ENCODE data around the gene CD300LG.
"Not testable (repeated sequence)": the region's sequence is repeated elsewhere in the genome, so short reads cannot be mapped to it uniquely, and the experiment has no call there.

CD300LG gene

DNA sequence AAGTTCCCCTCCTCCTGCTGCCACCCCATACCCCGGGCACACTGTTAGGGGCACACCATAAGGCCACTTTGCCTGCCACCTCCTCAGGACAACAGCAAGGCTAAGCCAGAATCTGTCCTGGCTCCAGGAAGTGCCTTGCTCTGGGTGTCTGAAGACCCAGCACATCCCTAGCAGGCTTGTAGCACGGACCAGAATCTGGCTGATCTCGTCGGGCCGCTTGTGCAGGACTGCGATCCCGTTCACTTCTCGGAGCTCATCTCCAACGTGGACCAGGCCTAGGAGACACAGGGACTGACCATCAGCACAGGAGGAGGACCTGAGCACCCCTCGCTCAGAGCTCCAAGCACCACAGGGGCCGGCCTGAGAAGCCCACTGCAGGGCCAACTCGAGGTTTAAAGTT lies 21.4 kb upstream of the CD300LG start:
- no peak for DNase-seq (ENCODE audit: low read depth in 3 of 3, low spot score in 1 of 3)

DNA sequence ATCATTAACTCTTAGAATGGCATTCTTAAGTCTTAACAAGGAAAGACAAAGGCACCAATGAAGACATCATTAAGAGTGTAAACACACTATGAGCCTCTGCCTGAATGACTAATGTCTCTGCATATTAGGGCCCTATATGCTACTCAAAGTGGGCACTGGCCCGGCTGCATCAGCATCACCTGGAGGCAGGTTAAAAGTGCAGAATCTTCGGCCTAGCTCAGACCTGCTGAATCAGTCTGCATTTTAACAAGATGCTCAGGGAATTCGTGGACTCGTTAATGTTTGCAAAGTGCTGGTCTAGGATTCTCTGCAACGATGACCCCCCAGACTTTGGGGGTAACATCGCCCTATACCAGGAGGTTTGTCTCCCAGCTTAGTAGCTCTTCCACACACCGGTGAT lies 20.8 kb upstream of the CD300LG start:
- no peak for DNase-seq (ENCODE audit: low read depth in 3 of 3, low spot score in 1 of 3)

DNA sequence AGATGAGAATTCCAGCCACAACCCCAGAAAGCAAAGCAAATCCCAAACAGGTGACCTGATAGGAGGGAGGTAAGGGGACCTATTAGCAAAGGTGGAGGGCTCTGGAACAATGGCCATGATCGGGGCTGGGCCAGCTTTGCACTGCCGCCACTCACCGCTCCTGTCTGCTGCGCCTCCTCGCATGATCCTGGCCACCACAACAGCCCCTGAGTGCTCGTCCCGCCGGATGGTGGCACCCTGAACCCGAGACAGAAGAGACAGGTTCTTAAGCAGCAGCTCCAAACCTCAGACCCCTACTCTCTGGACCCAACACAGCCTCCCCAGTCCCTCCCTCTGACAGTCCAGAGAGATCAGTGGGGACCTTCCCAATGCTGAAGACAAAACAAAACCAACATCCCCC lies 19.4 kb upstream of the CD300LG start:
- no peak for DNase-seq (ENCODE audit: low read depth in 3 of 3, low spot score in 1 of 3)

DNA sequence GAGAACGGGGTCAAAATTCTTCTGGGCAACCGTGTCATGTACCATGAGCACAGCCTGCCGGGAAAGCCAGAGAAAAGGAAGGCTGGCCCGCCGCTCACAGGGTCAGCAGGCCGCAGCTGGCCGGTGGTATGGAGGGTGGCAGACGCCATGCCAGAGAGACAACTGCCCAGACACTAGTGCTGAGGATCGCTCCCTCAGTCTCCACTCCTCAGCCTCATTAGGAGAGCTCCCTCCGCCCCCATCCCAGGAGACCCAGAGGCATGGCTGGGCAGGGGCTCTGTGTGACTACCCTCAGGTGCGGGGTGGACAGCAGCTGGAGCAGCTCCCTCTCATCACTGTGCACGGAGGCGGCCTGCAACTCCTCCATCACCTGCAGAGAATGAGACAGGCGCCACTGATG lies 17.2 kb upstream of the CD300LG start:
- DNase-seq (ENCODE audit: low read depth in 3 of 3, low spot score in 1 of 3) = no peak

DNA sequence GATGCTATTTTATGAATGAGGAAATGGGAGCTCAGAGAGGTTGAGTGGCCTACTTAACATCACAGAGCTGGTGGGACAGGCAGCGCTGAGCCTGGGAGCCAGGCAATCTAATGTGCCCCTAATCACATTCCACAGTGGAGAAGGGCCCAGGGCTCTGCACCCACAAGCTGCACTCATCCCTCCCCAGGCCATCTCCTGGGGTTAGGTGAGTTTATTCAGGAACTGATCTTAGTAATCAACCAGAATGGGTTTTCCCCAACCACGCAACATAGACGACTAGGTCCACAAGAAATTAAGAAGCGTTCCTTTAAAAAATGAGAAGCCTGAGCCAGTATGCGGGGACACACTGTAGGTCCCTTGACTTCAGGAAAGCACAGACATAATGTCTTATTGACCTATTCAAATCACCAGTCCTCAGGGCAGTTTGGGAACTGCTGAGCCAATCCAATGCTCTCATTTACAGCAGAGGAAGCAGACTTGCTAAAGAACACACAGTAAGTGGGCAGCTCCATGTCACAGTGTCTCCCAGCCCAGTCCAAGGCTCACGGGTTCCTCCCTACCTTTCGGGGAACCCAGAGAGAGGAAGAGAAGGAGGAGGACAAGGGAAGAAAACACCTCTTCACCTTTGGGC lies 16.4 kb upstream of the CD300LG start:
- DNase-seq (ENCODE audit: low read depth in 3 of 3, low spot score in 1 of 3) = no peak

DNA sequence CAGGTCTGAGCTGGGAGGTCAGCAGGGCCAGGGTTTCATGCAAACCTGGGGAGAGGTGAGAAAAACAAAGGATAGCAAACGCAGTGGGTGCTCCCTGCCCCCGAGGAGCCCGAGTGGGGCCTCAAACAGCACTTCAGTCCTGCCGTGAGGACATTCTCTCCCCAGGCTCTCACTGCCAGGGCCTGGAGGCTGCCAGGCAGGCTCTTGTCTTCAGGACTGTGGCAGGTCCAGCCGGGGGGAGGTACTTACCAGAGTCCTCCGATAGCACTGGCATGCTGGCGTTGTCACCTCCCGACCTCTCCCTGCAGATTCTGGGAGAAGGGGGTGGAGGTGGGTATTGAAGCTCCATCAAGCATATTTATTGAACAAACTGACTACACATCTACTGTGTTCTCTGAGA lies 15.3 kb upstream of the CD300LG start:
- DNase-seq (ENCODE audit: low read depth in 3 of 3, low spot score in 1 of 3) = no peak

DNA sequence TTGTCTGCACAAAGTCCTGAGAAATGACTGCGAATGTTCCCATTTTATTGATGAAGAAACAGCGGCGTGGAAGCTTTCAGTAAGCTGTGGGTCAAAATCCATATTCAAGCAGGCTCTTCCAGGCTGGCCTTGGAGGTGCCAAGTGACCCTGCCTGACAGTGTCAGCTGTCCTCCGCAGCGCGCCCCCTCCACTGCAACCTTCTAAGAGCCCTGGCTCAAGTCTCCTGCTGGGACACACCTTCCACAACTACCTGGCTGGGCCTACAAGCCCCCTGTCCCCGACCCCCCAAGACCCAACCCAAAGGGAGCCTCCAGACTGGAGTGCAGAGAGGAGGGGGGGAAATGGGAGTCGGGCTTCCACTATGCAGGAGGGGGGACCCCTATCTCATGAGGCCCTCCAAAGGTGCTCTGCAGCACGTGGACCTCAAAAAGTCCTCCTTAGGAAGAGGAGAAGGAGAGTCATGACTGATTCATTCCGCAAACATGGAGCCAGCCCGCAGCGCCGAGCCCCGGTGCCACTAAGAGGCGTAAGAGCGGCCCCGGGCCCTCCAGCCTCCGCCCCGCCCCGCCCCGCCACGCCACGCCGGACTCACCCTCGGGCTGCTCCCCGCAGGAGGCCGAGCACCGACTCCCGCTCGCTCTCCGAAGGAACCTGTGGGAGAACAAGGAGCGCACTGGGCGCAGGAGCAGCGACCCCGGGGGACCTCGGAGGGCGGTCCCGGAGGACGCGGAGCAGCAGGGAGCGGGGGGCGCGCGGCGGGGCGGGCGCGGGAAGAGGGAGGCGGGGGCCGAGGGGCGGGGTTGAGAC lies 14.6 kb upstream of the CD300LG start:
- DNase-seq (ENCODE audit: low read depth in 3 of 3, low spot score in 1 of 3) = no peak

DNA sequence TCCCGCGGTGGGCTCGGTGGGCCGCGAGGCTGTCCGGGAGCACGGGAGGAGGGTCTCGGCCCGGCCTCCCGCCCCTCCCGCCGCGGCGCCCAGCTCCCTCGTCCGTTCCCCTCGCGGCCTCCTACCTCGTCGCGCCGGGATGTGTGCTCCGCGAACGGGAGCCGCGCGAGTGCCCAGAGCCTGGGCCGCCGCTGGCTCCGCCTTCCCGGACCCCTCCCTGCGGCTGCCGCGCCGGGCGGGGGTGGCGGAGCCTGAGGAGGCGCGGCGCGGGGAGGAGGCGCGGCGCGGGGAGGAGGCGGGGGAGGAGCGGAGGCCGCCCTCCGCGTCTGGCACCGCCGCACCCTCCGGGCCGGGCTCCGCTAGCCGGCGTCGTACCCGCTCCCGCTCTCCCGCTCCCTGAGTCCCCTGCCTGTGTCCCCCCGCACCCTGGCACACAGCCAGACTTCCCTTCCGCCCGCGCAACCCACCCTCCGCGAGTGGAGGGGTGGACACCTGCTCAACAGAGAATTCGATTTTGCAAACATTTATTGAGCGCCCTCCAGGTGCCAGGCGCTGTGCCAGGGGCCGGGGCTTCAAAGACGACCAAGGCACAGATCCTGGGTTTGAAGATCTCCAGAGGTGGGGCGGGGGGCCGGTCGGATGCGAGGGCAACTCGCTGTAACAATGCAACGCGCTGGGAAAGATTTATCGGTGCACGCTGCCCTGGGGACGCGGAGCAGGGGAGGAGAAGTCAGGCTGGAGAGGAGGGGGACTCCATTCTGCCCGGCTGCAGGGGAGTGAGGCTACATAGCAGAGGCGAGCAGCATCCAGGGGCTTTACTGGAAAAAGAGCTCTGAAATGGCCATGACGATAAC lies 13.8 kb upstream of the CD300LG start, which contains the start of gene MPP3:
MPP3 (minus strand) TSS at position 171 of the 854 bp plus-strand sequence. CDS start 1,240 bp downstream, outside the sequence.
- DNase-seq (ENCODE audit: low read depth in 3 of 3, low spot score in 1 of 3) = peak in 2 of 3 donors; percentile 17 to 24

DNA sequence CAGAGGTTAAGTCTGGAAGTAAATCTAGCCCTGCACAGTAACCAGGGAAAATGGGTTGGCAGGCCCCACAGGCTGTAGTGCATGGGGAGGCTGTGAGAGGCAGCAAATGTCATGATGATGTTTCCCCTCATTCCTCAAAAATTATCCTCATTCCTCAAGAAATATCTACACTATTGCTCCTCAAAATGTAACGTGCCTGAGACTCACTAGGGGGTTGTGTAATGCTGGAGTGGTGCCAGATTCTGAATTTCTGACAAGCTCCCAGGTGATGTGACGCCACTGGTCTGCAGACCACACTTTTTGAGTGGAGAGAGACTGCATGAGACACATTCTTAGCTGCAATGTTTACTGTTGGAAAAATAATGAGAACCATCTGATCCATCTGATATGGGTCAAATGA lies 12.9 kb upstream of the CD300LG start:
- DNase-seq (ENCODE audit: low read depth in 3 of 3, low spot score in 1 of 3) = no peak

DNA sequence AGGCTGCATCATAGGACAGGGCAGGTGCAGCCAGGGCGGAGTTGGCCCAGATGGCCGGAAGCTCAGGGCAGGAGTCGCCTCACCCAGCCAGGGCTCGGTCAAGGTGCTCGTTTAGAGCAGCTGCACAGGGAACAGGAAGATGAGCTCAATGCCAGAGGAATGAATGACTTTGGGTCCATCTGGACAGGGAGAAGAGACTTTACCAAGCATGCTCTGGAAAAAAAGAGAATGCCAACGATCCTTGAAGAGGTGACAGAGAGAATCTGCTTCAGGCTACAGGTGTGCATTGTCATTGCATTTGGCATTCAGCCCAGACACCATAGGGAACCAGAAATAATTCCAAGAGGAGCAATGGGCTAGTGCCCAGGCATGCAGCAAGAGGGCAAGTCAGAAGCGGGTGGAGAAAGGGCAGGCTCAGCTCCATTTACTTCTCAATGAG lies 7.3 kb upstream of the CD300LG start:
- DNase-seq (ENCODE audit: low read depth in 3 of 3, low spot score in 1 of 3) = no peak

DNA sequence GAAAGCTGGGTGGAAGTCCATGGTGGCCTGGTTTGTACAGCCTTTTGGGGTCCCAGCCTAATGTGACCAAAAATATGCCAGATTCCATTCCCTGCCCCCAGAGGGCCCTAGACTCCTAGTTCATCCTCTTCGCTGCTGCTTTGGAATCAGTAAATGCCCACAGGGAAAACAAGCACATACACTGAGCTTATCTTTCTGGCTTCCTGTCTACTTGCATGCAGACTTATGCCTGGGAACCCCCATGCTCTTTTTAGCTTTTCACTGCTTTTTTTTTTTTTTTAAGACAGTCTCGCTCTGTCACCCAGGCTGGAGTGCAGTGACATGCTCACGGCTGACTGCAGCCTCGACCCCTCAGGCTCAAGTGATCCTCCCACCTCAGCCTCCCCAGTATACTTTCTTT lies 6.2 kb upstream of the CD300LG start:
- no peak for DNase-seq (ENCODE audit: low read depth in 3 of 3, low spot score in 1 of 3)

DNA sequence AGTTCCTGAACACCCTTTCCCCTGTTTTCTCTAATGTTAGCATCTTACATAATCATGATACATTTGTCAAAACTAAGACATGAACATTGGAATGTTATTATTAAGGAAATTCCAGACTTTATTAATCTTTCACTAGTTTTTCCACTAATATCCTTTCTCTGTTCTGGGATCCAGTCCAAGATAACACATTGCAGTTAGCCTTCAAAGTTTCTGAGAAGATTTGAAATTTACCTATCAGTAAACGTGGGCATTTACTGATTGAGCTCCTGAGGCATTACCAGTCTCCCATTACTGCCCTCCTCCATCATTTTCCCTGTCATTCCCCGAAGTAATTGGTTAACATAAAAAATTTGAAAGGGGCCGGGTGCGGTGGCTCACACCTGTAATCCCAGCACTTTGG lies 5.7 kb upstream of the CD300LG start:
- no peak for DNase-seq (ENCODE audit: low read depth in 3 of 3, low spot score in 1 of 3)

DNA sequence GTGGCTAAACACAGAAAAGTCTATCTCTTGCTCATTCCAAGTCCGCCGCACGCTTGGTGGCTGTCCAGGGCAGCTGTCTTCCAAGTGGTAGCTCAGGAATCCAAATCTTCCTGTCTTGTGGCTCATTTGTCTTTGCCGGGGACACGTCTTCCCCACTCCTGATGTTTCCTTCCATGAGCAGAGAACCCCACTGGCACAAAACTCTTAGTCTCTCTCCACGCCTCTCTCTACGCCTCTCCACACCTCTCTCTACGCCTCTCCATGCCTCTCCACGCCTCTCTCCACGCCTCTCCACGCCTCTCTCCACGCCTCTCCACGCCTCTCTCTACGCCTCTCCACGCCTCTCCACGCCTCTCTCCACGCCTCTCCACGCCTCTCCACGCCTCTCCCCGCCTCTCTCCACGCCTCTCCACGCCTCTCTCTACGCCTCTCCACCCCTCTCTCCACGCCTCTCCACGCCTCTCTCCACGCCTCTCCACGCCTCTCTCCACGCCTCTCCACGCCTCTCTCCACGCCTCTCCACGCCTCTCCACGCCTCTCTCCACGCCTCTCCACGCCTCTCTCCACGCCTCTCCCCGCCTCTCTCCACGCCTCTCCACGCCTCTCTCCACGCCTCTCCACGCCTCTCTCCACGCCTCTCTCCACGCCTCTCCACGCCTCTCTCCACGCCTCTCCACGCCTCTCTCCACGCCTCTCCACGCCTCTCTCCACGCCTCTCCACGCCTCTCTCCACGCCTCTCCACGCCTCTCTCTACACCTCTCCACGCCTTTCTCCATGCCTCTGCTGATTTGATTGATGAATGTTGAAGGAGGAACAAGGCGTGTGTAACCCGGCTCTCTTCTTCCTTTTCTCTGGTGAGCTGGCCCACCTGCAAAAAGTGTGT lies 4.6 kb upstream of the CD300LG start:
- not testable (repeated sequence) for DNase-seq (ENCODE audit: low read depth in 3 of 3, low spot score in 1 of 3)

DNA sequence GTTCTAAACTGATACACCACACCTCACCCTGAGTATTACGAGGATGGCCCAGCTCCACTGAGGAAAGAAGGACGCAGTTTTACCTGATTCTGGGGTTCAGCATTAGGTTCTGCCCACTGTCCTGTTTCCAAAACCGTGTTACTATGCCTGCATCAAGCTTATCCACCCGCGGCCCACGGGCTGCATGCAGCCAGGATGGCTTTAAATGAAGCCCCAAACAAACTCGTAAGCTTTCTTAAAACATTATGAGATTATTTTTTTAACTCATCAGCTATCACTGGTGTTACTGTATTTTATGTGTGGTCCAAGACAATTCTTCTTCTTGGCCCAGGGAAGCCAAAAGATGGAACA lies 4.0 kb upstream of the CD300LG start:
- no peak for DNase-seq (ENCODE audit: low read depth in 3 of 3, low spot score in 1 of 3)

DNA sequence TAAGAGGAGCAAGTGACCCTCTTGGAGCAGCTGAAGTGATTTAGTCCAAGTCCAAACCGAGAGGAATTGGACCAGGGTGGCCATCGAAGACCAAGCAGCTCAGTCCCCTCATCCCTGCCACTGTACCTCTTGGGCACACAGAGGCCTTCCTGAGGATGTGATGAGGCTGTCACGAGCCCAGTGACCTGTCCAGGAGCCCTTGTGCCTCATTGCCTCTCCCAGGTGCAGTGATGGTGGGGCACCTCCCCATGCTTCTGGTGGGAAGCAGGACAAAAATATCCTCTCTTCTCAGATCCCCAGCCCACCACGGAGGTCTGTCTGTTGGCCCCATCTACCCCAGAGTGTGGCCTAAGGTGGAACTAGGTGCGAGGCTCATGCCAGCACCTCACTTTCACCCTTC lies 2.7 kb upstream of the CD300LG start:
- DNase-seq (ENCODE audit: low read depth in 3 of 3, low spot score in 1 of 3) = no peak

DNA sequence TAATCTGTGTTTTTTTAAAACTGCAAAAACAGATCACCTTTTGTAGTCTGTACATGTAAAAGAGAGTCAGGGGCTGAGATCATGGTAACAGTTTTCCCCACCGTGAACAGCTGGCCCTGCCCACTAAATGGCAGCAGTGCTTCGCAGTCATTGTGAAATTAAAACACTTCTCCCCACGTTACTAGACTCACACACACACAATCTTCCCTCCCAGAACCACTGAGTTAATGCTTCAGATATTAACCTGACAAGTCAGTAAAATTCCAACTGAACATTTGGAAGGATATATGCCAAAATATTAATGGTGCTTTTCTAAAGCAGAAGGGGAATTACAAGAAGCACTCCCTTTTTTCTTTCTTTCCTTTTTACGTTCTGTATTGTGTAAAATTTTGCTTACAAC lies 1.2 kb upstream of the CD300LG start:
- DNase-seq (ENCODE audit: low read depth in 3 of 3, low spot score in 1 of 3) = no peak

DNA sequence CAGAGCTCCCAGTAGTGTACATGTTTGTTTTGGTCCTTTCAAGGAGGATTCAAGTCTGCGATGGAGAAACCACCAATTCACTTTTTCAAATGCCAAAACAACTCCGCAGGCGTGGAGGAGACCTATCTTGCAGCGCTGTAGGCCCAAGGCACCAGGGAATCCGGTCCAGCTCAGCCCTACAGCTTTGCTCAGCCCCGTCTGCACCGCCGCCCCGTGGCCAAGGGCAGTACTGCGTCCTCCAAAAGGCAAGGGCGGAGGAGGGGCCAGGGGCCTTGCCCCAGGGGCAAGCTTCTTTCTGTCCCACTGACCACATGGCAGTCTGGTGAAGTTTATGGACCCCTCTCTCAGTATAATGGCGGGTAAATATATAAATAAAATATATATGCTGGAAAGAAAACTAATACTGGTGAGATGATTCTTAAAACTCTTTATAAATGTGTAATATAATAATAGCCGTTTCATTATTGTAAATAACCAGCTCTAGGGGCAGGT lies 709 bp upstream of the CD300LG start:
- DNase-seq (ENCODE audit: low read depth in 3 of 3, low spot score in 1 of 3) = peak; percentile 20 to 79 (median 37)

DNA sequence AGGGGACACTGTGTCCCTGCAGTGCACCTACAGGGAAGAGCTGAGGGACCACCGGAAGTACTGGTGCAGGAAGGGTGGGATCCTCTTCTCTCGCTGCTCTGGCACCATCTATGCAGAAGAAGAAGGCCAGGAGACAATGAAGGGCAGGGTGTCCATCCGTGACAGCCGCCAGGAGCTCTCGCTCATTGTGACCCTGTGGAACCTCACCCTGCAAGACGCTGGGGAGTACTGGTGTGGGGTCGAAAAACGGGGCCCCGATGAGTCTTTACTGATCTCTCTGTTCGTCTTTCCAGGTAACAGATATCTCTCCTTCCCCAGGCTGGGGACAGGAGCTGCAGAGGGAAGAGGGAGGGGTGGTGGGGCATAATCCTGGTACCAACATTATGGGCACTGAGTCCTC lies 1.6 kb downstream of the CD300LG start:
- DNase-seq (ENCODE audit: low read depth in 3 of 3, low spot score in 1 of 3) = no peak

DNA sequence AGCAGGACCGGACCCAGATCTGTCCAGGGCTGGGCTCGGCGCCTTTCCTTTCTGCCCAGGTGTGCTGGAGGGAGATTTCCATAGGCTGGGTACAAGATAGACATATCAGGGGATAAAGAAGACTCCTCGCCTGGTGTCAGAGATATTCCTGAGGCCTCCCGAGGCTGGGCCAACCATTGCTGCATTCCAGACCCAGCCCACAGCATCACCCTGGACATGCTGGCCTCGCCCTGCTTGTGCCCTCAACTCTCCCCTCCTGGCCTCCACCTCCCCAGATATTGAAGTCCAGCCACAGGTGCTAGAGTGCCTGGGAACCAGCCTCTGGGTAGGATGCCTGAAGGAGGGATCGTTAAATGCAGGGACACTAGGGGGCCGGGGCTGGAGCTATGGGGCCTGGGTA lies 2.1 kb downstream of the CD300LG start:
- DNase-seq (ENCODE audit: low read depth in 3 of 3, low spot score in 1 of 3) = no peak

DNA sequence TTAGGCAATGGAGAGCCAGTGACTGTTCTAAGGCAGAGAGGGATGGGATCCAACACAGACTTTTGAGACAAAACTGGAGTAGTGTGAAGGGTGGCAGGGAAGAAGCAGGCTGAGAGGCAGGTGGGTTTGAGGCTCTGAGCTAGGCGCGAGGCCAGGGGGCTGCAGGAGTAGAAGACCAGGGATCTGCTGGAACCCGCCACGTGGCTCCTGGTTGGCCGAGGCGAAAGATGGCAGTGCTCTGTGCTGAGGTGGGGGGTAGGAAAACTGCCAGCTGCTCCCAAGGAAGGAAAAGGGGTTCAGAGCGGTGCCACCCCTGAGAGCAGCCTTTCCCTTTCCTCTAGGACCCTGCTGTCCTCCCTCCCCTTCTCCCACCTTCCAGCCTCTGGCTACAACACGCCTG lies 5.6 kb downstream of the CD300LG start:
- no peak for DNase-seq (ENCODE audit: low read depth in 3 of 3, low spot score in 1 of 3)

DNA sequence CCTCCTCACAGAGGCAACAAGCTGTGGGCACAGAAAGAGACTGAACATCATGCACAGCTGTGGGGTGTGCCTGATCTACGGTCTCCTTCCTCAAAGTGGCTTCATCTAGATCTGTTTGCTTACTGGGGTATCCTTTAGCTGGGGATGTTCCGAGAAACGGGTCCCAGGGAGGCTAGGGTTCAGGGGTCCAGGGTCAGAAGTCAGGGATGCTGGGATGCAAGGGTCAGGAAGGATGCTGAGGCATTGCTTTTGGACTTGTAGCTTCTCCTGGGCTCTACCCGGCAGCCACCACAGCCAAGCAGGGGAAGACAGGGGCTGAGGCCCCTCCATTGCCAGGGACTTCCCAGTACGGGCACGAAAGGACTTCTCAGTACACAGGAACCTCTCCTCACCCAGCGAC lies 6.6 kb downstream of the CD300LG start:
- no peak for DNase-seq (ENCODE audit: low read depth in 3 of 3, low spot score in 1 of 3)

Data from stimulated activated CD4-positive, alpha-beta T cell treated with anti-CD3 and anti-CD28 coated beads, TNF-alpha, amount 100 ng/mL, for 1 hour (primary cell).